PC-3 (cell line): Measurements from ENCODE around the gene FGF12. TPM values are rescaled to one million over a fixed set of nuclear protein-coding genes. Genes with fewer than 3 reads are reported as not detected.

ENCODE experiments used
- ATAC-seq: fragments of 200-7000 bp; cut with Tn5 transposase; 2 replicates; pipeline ENCODE4 v1.9.1; 2020; ENCODE audit warnings: mild to moderate bottlenecking, moderate library complexity
- BruUV-seq: library from RNA; stranded (reverse); fragments of 400-500 nt; replicated peaks from 2 replicates; lab custom pipeline; 2021; lab: Mats Ljungman, UMichigan
- CTCF ChIA-PET: fragments of 300-600 bp; sonication (Branson Sonifier 250); formaldehyde crosslinking; loops from one replicate; lab custom pipeline; 2022; ENCODE audit warnings: antibody characterized with exemption; lab: Charles Lee
- POLR2A ChIA-PET: fragments of 300-600 bp; sonication (Branson Sonifier 250); formaldehyde crosslinking; loops from one replicate; lab custom pipeline; 2022; ENCODE audit warnings: antibody characterized with exemption; ENCODE audit not compliant: unreplicated experiment; lab: Charles Lee
- DNase-seq: peaks from one replicate; pipeline ENCODE4 v3.0.0-alpha.2; 2015
- H2AFZ ChIP-seq: fragments of 300-600 bp; sonication (generic); 2 replicates; pipeline ENCODE4 v1.6.0; 2016; ENCODE audit warnings: antibody characterized with exemption, low read length
- H3F3A ChIP-seq: fragments of 300-600 bp; sonication (generic); one replicate; pipeline ENCODE4 v1.6.0; 2017; ENCODE audit warnings: antibody characterized with exemption, low read length, control low read depth, mild to moderate bottlenecking; ENCODE audit not compliant: unreplicated experiment
- H3K27ac ChIP-seq: fragments of 300-600 bp; sonication (generic); 2 replicates; pipeline ENCODE4 v1.5.1; 2016; ENCODE audit warnings: mild to moderate bottlenecking, low read length
- H3K27me3 ChIP-seq: fragments of 300-600 bp; sonication (generic); 2 replicates; pipeline ENCODE4 v1.6.1; 2016; ENCODE audit warnings: low read length, mixed read lengths
- H3K36me3 ChIP-seq: fragments of 300-600 bp; sonication (generic); 2 replicates; pipeline ENCODE4 v1.6.1; 2016; ENCODE audit warnings: low read depth, mixed run types, low read length, mixed read lengths
- H3K4me1 ChIP-seq: fragments of 300-600 bp; sonication (generic); 2 replicates; pipeline ENCODE4 v1.5.1; 2016; ENCODE audit warnings: low read length; ENCODE audit not compliant: insufficient read depth
- H3K4me2 ChIP-seq: fragments of 300-600 bp; sonication (generic); 2 replicates; pipeline ENCODE4 v1.6.0; 2016; ENCODE audit warnings: low read length
- H3K4me3 ChIP-seq: fragments of 300-600 bp; sonication (generic); 2 replicates; pipeline ENCODE4 v1.5.1; 2016; ENCODE audit warnings: mild to moderate bottlenecking, low read length, mixed read lengths
- H3K79me2 ChIP-seq: fragments of 300-600 bp; sonication (generic); 2 replicates; pipeline ENCODE4 v1.6.1; 2017; ENCODE audit warnings: low read length, mixed read lengths
- H3K9ac ChIP-seq: fragments of 300-600 bp; sonication (generic); 2 replicates; pipeline ENCODE4 v1.6.0; 2016; ENCODE audit warnings: mild to moderate bottlenecking, low read length
- H3K9me2 ChIP-seq: fragments of 300-600 bp; sonication (generic); replicated peaks from 2 replicates; pipeline ENCODE4 v1.6.1; 2016; ENCODE audit warnings: mixed run types, low read length, mixed read lengths
- H3K9me3 ChIP-seq: fragments of 300-600 bp; sonication (generic); 2 replicates; pipeline ENCODE4 v1.6.1; 2016; ENCODE audit warnings: low read length, mixed read lengths
- H4K20me1 ChIP-seq: fragments of 300-600 bp; sonication (generic); 2 replicates; pipeline ENCODE4 v1.6.1; 2016; ENCODE audit warnings: low read length, mixed read lengths
- EZH2 ChIP-seq: fragments of 300-600 bp; sonication (generic); IDR thresholded peaks from one replicate; pipeline ENCODE4 v1.6.1; 2017; ENCODE audit warnings: antibody characterized with exemption, mild to moderate bottlenecking, low read length; ENCODE audit not compliant: unreplicated experiment
- EZH2phosphoT487 ChIP-seq: fragments of 300-600 bp; sonication (generic); IDR thresholded peaks from 2 replicates; pipeline ENCODE4 v1.6.1; 2018; ENCODE audit warnings: mild to moderate bottlenecking, antibody characterized with exemption, low read length, borderline replicate concordance
- intact Hi-C: fragments of 100-400 bp; cut with micrococcal nuclease; formaldehyde crosslinking; loops from 2 replicates; pipeline ENCODE4 v1.9.0; 2023
- total RNA-seq: library from RNA; depleted of rRNA; stranded (reverse); fragments of >200 nt; gene quantifications from 2 replicates; pipeline ENCODE4 v1.2.3, GENCODE V29; 2014
- TF ChIP-seq, protein P1 (sequence below): fragments of 300-600 bp; sonication (generic); conservative IDR thresholded peaks from 2 replicates; pipeline ENCODE4 v1.5.1; 2017; ENCODE audit warnings: antibody characterized with exemption, low read depth, mild to moderate bottlenecking, low read length

The FGF12 gene
- total RNA-seq, 1 experiment from 2014 or later, result not detected

DNA sequence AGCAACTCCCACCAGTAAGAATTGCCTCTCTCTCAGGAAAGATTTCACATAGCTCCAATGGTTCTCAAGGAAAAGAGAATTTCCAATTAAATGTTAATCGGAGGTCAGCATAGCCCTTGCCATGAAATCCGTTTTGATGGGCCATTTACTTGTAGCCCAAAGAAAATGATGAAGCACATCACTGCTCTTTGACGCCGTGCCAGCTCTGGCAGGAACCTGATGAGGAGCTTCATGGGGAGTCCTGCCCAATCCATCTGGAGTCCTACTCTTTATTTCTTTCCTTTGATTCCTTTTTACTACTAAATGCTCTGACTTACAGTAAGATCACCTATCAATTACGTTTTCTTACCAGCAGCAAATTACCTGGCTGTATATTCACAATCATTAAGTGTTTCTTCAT lies 84.7 kb downstream of the FGF12 start:
- Histone ChIP-seq H3K27ac (no peak overlapping the region), H3K36me3 (no peaks in the 10 kb centered on the region), H3K79me2 (no peaks in the 10 kb centered on the region), H3F3A (no peaks in the 10 kb centered on the region), H3K4me3 (no peak overlapping the region), H3K4me2 (no peak overlapping the region), H3K9ac (no peak overlapping the region), H4K20me1 (no peaks in the 10 kb centered on the region), H3K9me2 (no peaks in the 10 kb centered on the region), H3K27me3 (peaks cover 61% of the 10 kb centered on the region), H2AFZ (no peak overlapping the region), H3K4me1 (no peaks in the 10 kb centered on the region), H3K9me3 (no peaks in the 10 kb centered on the region)
- TF ChIP-seq, protein P1, sequence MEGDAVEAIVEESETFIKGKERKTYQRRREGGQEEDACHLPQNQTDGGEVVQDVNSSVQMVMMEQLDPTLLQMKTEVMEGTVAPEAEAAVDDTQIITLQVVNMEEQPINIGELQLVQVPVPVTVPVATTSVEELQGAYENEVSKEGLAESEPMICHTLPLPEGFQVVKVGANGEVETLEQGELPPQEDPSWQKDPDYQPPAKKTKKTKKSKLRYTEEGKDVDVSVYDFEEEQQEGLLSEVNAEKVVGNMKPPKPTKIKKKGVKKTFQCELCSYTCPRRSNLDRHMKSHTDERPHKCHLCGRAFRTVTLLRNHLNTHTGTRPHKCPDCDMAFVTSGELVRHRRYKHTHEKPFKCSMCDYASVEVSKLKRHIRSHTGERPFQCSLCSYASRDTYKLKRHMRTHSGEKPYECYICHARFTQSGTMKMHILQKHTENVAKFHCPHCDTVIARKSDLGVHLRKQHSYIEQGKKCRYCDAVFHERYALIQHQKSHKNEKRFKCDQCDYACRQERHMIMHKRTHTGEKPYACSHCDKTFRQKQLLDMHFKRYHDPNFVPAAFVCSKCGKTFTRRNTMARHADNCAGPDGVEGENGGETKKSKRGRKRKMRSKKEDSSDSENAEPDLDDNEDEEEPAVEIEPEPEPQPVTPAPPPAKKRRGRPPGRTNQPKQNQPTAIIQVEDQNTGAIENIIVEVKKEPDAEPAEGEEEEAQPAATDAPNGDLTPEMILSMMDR, result no peak
- TF ChIP-seq EZH2, result no peak
- no peak for ATAC-seq
- BruUV-seq, result no TSS peak
- ChIA-PET POLR2A (no interaction called here), CTCF (no interaction called here)
- DNase-seq, result no peak
- intact Hi-C loops, result no loop called here

DNA sequence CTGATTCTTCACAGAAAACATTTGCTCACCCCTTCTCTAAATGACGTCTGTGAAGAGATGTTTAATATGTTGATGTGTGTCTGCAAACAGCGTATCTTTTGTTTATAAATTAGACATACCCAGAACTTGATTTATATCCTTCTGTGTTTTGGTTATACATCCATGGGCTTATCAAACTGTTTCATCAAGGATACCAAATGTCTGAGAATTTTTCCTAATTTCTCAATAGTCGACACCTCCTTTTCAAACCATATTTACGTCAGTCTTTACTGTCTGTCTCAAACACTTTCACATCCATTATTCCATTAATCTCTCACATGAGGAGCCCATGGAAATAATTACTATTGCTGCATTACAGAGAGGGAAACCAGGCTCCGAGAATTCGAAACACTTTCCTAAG lies 85.4 kb downstream of the FGF12 start:
- Histone ChIP-seq H3K4me2 (no peak overlapping the region), H3K4me3 (no peak overlapping the region), H2AFZ (no peak overlapping the region), H3K79me2 (no peaks in the 10 kb centered on the region), H3K27ac (no peak overlapping the region), H3F3A (no peaks in the 10 kb centered on the region), H3K36me3 (no peaks in the 10 kb centered on the region), H3K27me3 (peaks cover 67% of the 10 kb centered on the region), H3K9me3 (no peaks in the 10 kb centered on the region), H4K20me1 (no peaks in the 10 kb centered on the region), H3K9ac (no peak overlapping the region), H3K9me2 (no peaks in the 10 kb centered on the region), H3K4me1 (no peaks in the 10 kb centered on the region)
- POLR2A ChIA-PET, result no interaction called here
- ATAC-seq (no peak), DNase-seq (no peak)
- no TSS peak for BruUV-seq
- intact Hi-C loops, result no loop called here
- TF ChIP-seq, protein P1, result no peak
- TF ChIP-seq EZH2phosphoT487, result no peak
- no peak for TF ChIP-seq EZH2
- CTCF ChIA-PET, result no interaction called here

DNA sequence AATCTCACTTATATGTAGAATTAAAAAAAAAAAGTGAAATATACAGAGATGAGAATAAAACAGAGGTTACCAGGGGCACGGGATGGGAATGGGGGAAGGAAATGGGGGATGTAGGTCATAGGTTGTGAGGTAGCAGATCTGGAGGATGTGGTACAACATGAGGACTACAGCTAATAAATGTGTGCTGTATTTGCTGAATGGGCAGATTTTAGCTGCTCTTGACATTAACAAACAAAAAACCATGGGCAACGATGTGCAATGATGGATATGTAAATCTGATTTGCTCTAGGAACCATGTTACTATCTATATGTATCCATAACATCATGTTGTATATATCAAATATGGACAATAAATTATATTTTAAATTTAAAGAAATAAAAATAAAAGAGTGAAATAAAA lies 87.4 kb downstream of the FGF12 start:
- H3K9ac ChIP-seq, result no peak overlapping the region
- POLR2A ChIA-PET, result no interaction called here
- ATAC-seq (no peak), DNase-seq (no peak)
- no peaks in the 10 kb centered on the region for H3K36me3 ChIP-seq
- no peak overlapping the region for H2AFZ ChIP-seq
- no peaks in the 10 kb centered on the region for H3K9me2 ChIP-seq
- no peak overlapping the region for H3K27ac ChIP-seq
- no peaks in the 10 kb centered on the region for H3K79me2 ChIP-seq
- BruUV-seq, result no TSS peak
- H3K4me2 ChIP-seq, result no peak overlapping the region
- TF ChIP-seq, protein P1, result no peak
- TF ChIP-seq EZH2phosphoT487, result no peak
- no peak for TF ChIP-seq EZH2
- no peaks in the 10 kb centered on the region for H3F3A ChIP-seq
- CTCF ChIA-PET, result no interaction called here
- H3K4me1 ChIP-seq, result no peaks in the 10 kb centered on the region
- no peaks in the 10 kb centered on the region for H4K20me1 ChIP-seq
- H3K27me3 ChIP-seq, result peaks cover 79% of the 10 kb centered on the region
- H3K9me3 ChIP-seq, result no peaks in the 10 kb centered on the region
- intact Hi-C loops, result no loop called here
- no peak overlapping the region for H3K4me3 ChIP-seq
